GM12878 (cell line): Measurements from ENCODE around the gene DNAJA4. TPM values are rescaled to one million over a fixed set of nuclear protein-coding genes. Genes with fewer than 3 reads are reported as not detected.

ENCODE experiments used
- ATAC-seq: fragments of 200-7000 bp; cut with Tn5 transposase; 3 replicates; pipeline ENCODE4 v1.9.1; 2020; ENCODE audit warnings: mild to moderate bottlenecking, moderate library complexity
- BruUV-seq: library from RNA; stranded (reverse); fragments of 400-500 nt; replicated peaks from 2 replicates; lab custom pipeline; 2021; lab: Mats Ljungman, UMichigan
- CTCF ChIA-PET: fragments of 300-600 bp; sonication (Branson Sonifier 250); formaldehyde crosslinking; extraction: SDS; loops from one replicate; lab custom pipeline; 2021; ENCODE audit warnings: inconsistent platforms; lab: Yijun Ruan, JAX
- POLR2A ChIA-PET: fragments of 350-600 bp; formaldehyde crosslinking; extraction: SDS; loops from one replicate; lab custom pipeline; 2021; ENCODE audit warnings: inconsistent platforms; lab: Charles Lee
- RAD21 ChIA-PET: fragments of 300-600 bp; sonication (Branson Sonifier 250); formaldehyde crosslinking; loops from one replicate; lab custom pipeline; 2023; ENCODE audit warnings: antibody characterized with exemption; ENCODE audit not compliant: unreplicated experiment; lab: Charles Lee
- SMC1A ChIA-PET: fragments of 300-600 bp; sonication (Branson Sonifier 250); formaldehyde crosslinking; loops from one replicate; lab custom pipeline; 2023; ENCODE audit not compliant: unreplicated experiment, uncharacterized antibody; lab: Charles Lee
- DNase-seq: peaks from one replicate; pipeline ENCODE4 v3.0.0-alpha.2; 2011; ENCODE audit warnings: low read depth, low spot score
- FAIRE-seq: peaks from 3 replicates; lab custom pipeline; 2011; peaks lifted over from hg19 to GRCh38; lab: Jason Lieb, UNC
- H2AFZ ChIP-seq: 2 replicates; pipeline ENCODE4 v1.6.0; 2011; ENCODE audit warnings: low read depth, low read length, control low read depth; ENCODE audit not compliant: control insufficient read depth
- H3K27ac ChIP-seq: 2 replicates; pipeline ENCODE4 v1.5.1; 2011; ENCODE audit warnings: control low read depth; ENCODE audit not compliant: control insufficient read depth, insufficient read depth
- H3K27me3 ChIP-seq, 2 experiments: replicated peaks in 1 of 2; 2 replicates each; pipeline versions ENCODE4 v1.6.0 to v1.6.1; 2011; ENCODE audit warnings: low read length in 1 of 2; ENCODE audit not compliant: control insufficient read depth in 2 of 2, insufficient read depth in 2 of 2
- H3K36me3 ChIP-seq, 2 experiments: 2 replicates each; pipeline ENCODE4 v1.5.1; 2011; ENCODE audit warnings: low read length in 1 of 2; ENCODE audit not compliant: control insufficient read depth in 2 of 2, insufficient read depth in 2 of 2
- H3K4me1 ChIP-seq: 2 replicates; pipeline ENCODE4 v1.6.1; 2011; ENCODE audit warnings: mild to moderate bottlenecking, low read length, moderate library complexity, mixed read lengths; ENCODE audit not compliant: control insufficient read depth, insufficient read depth
- H3K4me2 ChIP-seq: 2 replicates; pipeline ENCODE4 v1.6.0; 2011; ENCODE audit warnings: control low read depth; ENCODE audit not compliant: control insufficient read depth, insufficient read depth
- H3K4me3 ChIP-seq: fragments of 200-600 bp; sonication (generic); 2 replicates; pipeline ENCODE4 v1.5.1; 2016
- H3K79me2 ChIP-seq: 2 replicates; pipeline ENCODE4 v1.6.0; 2011; ENCODE audit warnings: low read length; ENCODE audit not compliant: control insufficient read depth, insufficient read depth
- H3K9ac ChIP-seq: 2 replicates; pipeline ENCODE4 v1.8.0; 2011; ENCODE audit warnings: low read length, control low read depth, mixed read lengths; ENCODE audit not compliant: control insufficient read depth, insufficient read depth
- H3K9me3 ChIP-seq: replicated peaks from 3 replicates; pipeline ENCODE4 v1.5.1; 2011; ENCODE audit warnings: mild to moderate bottlenecking, low read length; ENCODE audit not compliant: control insufficient read depth, insufficient read depth
- H4K20me1 ChIP-seq: 2 replicates; pipeline ENCODE4 v1.6.0; 2011; ENCODE audit not compliant: control insufficient read depth, insufficient read depth
- E2F8 ChIP-seq: fragments of 450-650 bp; IDR thresholded peaks from 2 replicates; pipeline ENCODE4 v1.6.1; 2018; ENCODE audit warnings: mild to moderate bottlenecking, low read depth, moderate library complexity; ENCODE audit not compliant: partially characterized antibody
- EP300 ChIP-seq, 2 experiments: fragments of 150-350 bp in 1 of 2; IDR thresholded peaks; 2 replicates each; pipeline ENCODE4 v1.6.1; 2011 to 2012; ENCODE audit warnings: low read depth in 2 of 2, low read length in 2 of 2, borderline replicate concordance in 1 of 2, improper control_type of control experiment in 1 of 2, inconsistent platforms in 1 of 2; ENCODE audit not compliant: control insufficient read depth in 1 of 2
- KDM1A ChIP-seq: fragments of 200-600 bp; sonication (generic); IDR thresholded peaks from 2 replicates; pipeline ENCODE4 v1.6.1; 2016; ENCODE audit warnings: borderline replicate concordance
- MTA2 ChIP-seq: fragments of 450-650 bp; IDR thresholded peaks from 2 replicates; pipeline ENCODE4 v1.6.1; 2016; ENCODE audit warnings: low read depth, mild to moderate bottlenecking, moderate library complexity
- MTA3 ChIP-seq: IDR thresholded peaks from 2 replicates; pipeline ENCODE4 v1.6.1; 2012; ENCODE audit warnings: low read length, inconsistent platforms, borderline replicate concordance
- YY1 ChIP-seq: IDR thresholded peaks from 2 replicates; pipeline ENCODE4 v1.6.1; 2011; ENCODE audit warnings: low read depth, mild to moderate bottlenecking, low read length
- ZNF24 ChIP-seq: fragments of 450-650 bp; IDR thresholded peaks from 2 replicates; pipeline ENCODE4 v1.6.1; 2017; ENCODE audit warnings: antibody characterized with exemption, mild to moderate bottlenecking
- ZNF687 ChIP-seq: fragments of 450-650 bp; IDR thresholded peaks from 2 replicates; pipeline ENCODE4 v1.6.1; 2017; ENCODE audit warnings: mild to moderate bottlenecking, moderate library complexity
- WGBS: methylation state at CpG from one replicate; pipeline ENCODE4 v1.1.6; 2016; ENCODE audit warnings: low lambda C conversion rate; ENCODE audit not compliant: insufficient replicate concordance, insufficient coverage; ENCODE audit errors: missing lambda C conversion rate; 5-methylcytosine and 5-hydroxymethylcytosine counted together
- in situ Hi-C: fragments of 300-500 bp; cut with MboI; formaldehyde crosslinking; loops from 9 replicates; pipeline ENCODE4 v1.14.3; 2018; ENCODE audit warnings: mixed read lengths
- intact Hi-C: fragments of 100-400 bp; cut with micrococcal nuclease; formaldehyde crosslinking; loops from one replicate; pipeline ENCODE4 v1.14.2; 2022; ENCODE audit not compliant: unreplicated experiment
- polyA plus RNA-seq, 11 experiments: library from polyadenylated mRNA; depleted of rRNA in 4 of 11; unstranded in 6 of 11; stranded (reverse) in 5 of 11; fragments of >200 nt; fragmentation: Nextera tagmentation in 4 of 11; fragmentation: Illumina TruSeq in 1 of 11; extraction: Ambion mirVana in 4 of 11; extraction: Trizol in 1 of 11; gene quantifications; 1 replicate in 1 of 11; 2 replicates in 10 of 11; pipeline versions ENCODE4 v1.2.1 to v1.2.3, GENCODE V29; 2011 to 2016; ENCODE audit warnings: inconsistent platforms in 2 of 11, missing spikeins in 2 of 11, low read depth in 1 of 11
- total RNA-seq, 4 experiments: library from RNA; depleted of rRNA in 3 of 4; stranded (reverse); fragments of >200 nt in 3 of 4; fragmentation: Illumina TruSeq in 1 of 4; extraction: Trizol in 1 of 4; gene quantifications; 2 replicates each; pipeline versions ENCODE4 v1.2.1 to v1.2.3, GENCODE V29; 2013 to 2021

Gene DNAJA4
- total and polyA plus RNA-seq, 10 of the 15 experiments (the other 5 are each of a cell fraction or from before 2014, with no cell fraction given) = 0.01 to 10.4 (median 4.1) TPM

DNA sequence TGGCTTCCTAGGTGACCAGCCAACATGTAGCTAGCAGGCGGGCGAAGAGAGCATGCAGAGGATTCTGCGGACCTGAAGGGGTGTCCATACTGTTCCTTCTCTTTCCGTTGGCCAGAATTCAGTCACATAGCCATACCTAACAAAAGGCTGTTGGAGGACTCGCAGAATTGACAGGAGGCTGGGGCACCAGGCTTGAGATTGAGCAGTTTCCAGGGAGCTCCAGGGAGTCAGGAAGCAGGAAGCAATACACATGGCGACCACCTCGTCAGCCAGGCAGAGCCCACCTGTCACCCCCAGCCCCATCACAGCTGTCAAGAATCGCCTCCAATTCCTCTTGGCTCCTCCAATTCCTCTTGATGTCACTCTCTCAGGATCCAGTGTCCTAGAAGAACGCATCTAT, 13.2 kb upstream of the DNAJA4 start:
- ChIA-PET SMC1A (no interaction called here), RAD21 (interaction anchor here (1.0 kb wide), 1 partner anchor 119 kb away, joined by 3 read pairs; no protein-coding TSS in a partner anchor), CTCF (interaction anchor here (1.0 to 1.2 kb wide), 2 partner anchors 15 to 20 kb away, joined by 3 to 4 read pairs; no protein-coding TSS in a partner anchor), POLR2A (no interaction called here)
- Histone ChIP-seq H3K36me3 (no peaks in the 10 kb centered on the region), H4K20me1 (no peaks in the 10 kb centered on the region), H3K4me2 (no peak overlapping the region), H3K9ac (no peak overlapping the region), H3K4me1 (no peaks in the 10 kb centered on the region), H3K27ac (no peak overlapping the region), H3K27me3 (0 out of 4 replicates have a peak, but pooled peaks cover 0 to 1% of the 10 kb centered on the region in 2 experiments), H3K4me3 (no peak overlapping the region), H2AFZ (no peak overlapping the region), H3K79me2 (no peaks in the 10 kb centered on the region), H3K9me3 (no peaks in the 10 kb centered on the region)
- 43% methylated on average over 9 of the region's 9 CpGs for WGBS
- no peak for TF ChIP-seq EP300 (IDR thresholded peaks at IDR 0.05; ENCODE audit: borderline replicate concordance in 1 of 2, control insufficient read depth in 1 of 2, low read depth in 2 of 2, low read length in 2 of 2)
- TF ChIP-seq YY1 = no peak
- no peak for TF ChIP-seq KDM1A
- no peak for TF ChIP-seq MTA3
- intact Hi-C loops = no loop called here
- DNase-seq (no peak), ATAC-seq (no peak), FAIRE-seq (no peak)
- BruUV-seq = no TSS peak
- in situ Hi-C loops = no loop called here

DNA sequence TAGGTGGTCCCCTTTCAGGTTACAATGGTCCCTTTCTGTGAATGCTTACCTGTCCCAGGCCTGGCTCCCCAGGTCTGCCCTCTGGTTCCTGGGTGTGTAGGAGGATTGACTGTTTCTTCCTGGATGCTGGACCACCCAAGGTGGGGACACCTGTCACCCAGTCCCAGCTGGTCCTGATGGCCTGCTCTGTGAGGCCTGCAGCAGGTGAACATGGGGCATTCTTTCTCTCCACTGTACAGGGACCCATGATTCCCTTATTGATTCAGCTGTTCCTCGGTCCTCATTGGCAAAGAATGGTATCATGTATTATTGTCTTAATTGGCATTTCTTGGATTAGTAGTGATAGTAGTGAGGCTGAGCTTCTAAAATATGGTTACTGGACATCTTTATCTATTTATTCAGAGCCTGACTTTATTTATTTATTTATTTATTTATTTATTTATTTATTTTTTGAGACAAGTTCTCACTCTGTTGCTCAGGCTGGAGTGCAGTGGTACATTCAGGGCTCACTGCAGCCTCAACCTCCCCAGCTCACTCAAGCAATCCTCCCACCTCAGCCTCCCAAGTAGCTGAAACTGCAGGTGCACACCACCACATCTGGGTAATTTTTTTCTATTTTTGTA, 8.8 kb upstream of the DNAJA4 start:
- FAIRE-seq (no peak), ATAC-seq (no peak), DNase-seq (no peak)
- SMC1A ChIA-PET = no interaction called here
- Histone ChIP-seq H3K79me2 (no peaks in the 10 kb centered on the region), H3K36me3 (no peaks in the 10 kb centered on the region), H2AFZ (no peak overlapping the region), H3K27ac (no peak overlapping the region), H3K4me1 (no peaks in the 10 kb centered on the region), H3K4me3 (no peak overlapping the region), H3K9ac (no peak overlapping the region), H4K20me1 (no peaks in the 10 kb centered on the region), H3K27me3 (no peaks in the 10 kb centered on the region), H3K9me3 (no peaks in the 10 kb centered on the region), H3K4me2 (no peak overlapping the region)
- RAD21 ChIA-PET = no interaction called here
- POLR2A ChIA-PET = no interaction called here
- no TSS peak for BruUV-seq
- 75% methylated on average over 1 of the region's 1 CpG for WGBS
- in situ Hi-C loops = no loop called here
- CTCF ChIA-PET = no interaction called here
- intact Hi-C loops = no loop called here
- no peak for TF ChIP-seq E2F8
- no peak for TF ChIP-seq MTA2
- TF ChIP-seq ZNF24 = no peak
- no peak for TF ChIP-seq EP300 (IDR thresholded peaks at IDR 0.05; ENCODE audit: borderline replicate concordance in 1 of 2, control insufficient read depth in 1 of 2, low read depth in 2 of 2, low read length in 2 of 2)
- no peak for TF ChIP-seq ZNF687
